Lung (tissue), 12 donors: ENCODE data around the gene ADAMTS12. TPM values are rescaled to one million over a fixed set of nuclear protein-coding genes. Genes with fewer than 3 reads are reported as not detected.

Source experiments
- ATAC-seq: fragments of 200-7000 bp; cut with Tn5 transposase; one replicate; pipeline ENCODE4 v1.9.1; 2020; ENCODE audit warnings: moderate number of reproducible peaks; ENCODE audit not compliant: insufficient read depth, low FRiP score
- DNase-seq, 3 donors: peaks; one replicate each; pipeline ENCODE4 v3.0.0-alpha.2; 2013 to 2017
- H3K27ac ChIP-seq, 2 donors: one replicate each; pipeline ENCODE4 v1.5.1; 2013; ENCODE audit warnings: mild to moderate bottlenecking in 2 of 2, moderate library complexity in 2 of 2, control low read depth in 1 of 2, inconsistent platforms in 1 of 2, low read depth in 1 of 2, low read length in 1 of 2
- H3K27me3 ChIP-seq, 3 donors: one replicate each; pipeline ENCODE4 v1.5.1; 2013; ENCODE audit warnings: low read length in 2 of 3; ENCODE audit not compliant: control insufficient read depth in 3 of 3, insufficient read depth in 3 of 3
- H3K36me3 ChIP-seq, 4 donors: one replicate each; pipeline ENCODE4 v1.5.1; 2013; ENCODE audit warnings: low read length in 4 of 4, mild to moderate bottlenecking in 1 of 4, moderate library complexity in 1 of 4; ENCODE audit not compliant: control insufficient read depth in 4 of 4, insufficient read depth in 4 of 4
- H3K4me1 ChIP-seq, 5 donors: one replicate each; pipeline ENCODE4 v1.5.1; 2013; ENCODE audit warnings: low read length in 5 of 5, mild to moderate bottlenecking in 2 of 5, moderate library complexity in 1 of 5; ENCODE audit not compliant: control insufficient read depth in 5 of 5, insufficient read depth in 5 of 5
- H3K4me3 ChIP-seq: one replicate; pipeline ENCODE4 v1.5.1; 2013; ENCODE audit warnings: mild to moderate bottlenecking, control low read depth, moderate library complexity
- H3K9ac ChIP-seq, 2 donors: one replicate each; pipeline ENCODE4 v1.5.1; 2013; ENCODE audit warnings: low read length in 2 of 2, control low read depth in 1 of 2; ENCODE audit not compliant: insufficient read depth in 1 of 2
- H3K9me3 ChIP-seq, 4 donors: one replicate each; pipeline ENCODE4 v1.5.1; 2013; ENCODE audit warnings: low read length in 3 of 4, mild to moderate bottlenecking in 1 of 4, moderate library complexity in 1 of 4; ENCODE audit not compliant: control insufficient read depth in 4 of 4, insufficient read depth in 3 of 4
- WGBS, 2 donors: extraction: QIAGEN DNeasy Blood & Tissue Kit; methylation state at CpG; one replicate each; pipeline ENCODE4 v1.1.7; 2013; 5-methylcytosine and 5-hydroxymethylcytosine counted together
- polyA plus RNA-seq, 2 donors: library from polyadenylated mRNA; stranded (reverse); fragments of 200-250 nt; gene quantifications; one replicate each; pipeline ENCODE4 v1.2.1, GENCODE V29; 2013
- total RNA-seq, 2 donors: library from RNA; depleted of rRNA in 1 of 2; stranded (reverse); fragments of >200 nt in 1 of 2; gene quantifications; one replicate each; pipeline ENCODE4 v1.2.1, GENCODE V29; 2014 to 2021
- TF ChIP-seq, protein P1 (sequence below): IDR thresholded peaks from 2 replicates; pipeline ENCODE4 v1.5.1; 2012; ENCODE audit warnings: mild to moderate bottlenecking; ENCODE audit errors: control extremely low read depth, extremely low read depth
- donor health status: control.
- donor health status: control.
- donor health status: Bipolar disorder and iron deficiency.
- donor health status: healthy.
- donor health status: DM: yes; HTN: yes; CAD: no.

Gene ADAMTS12
- total and polyA plus RNA-seq, 4 donors = 1.3 to 55.1 (median 4.3) TPM

DNA sequence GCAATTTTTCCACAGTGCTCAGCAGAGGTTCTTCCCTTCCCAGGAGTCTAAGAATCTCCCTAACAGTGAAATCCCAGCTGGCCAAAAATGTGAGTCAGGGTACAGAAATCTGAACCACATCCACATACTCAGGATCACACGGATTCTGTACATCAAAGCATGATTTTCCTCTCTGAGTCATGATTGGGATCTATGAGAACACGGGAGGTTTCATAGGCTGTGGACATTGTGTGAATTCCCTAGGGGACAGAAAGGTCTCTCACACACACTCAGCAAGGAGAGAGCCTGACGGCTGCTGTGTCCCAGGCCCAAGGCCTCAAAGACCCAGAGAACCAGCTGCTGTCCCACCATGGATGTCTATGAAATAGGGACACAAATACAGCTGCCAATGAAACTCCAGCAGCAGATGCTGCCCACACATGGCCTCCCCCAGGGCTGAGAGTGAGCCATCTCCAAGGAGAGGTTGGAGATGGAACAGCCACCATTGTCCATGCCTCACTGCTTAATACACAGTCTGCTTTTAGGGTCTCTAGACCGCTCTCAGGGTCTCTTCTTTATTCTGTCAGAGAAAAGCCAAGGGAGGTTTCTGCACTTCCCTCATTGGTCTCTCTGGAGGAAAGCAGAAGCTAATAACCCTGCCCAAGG, 102.7 kb downstream of the ADAMTS12 start:
- no peak overlapping the region for H3K27ac ChIP-seq
- TF ChIP-seq, protein P1, sequence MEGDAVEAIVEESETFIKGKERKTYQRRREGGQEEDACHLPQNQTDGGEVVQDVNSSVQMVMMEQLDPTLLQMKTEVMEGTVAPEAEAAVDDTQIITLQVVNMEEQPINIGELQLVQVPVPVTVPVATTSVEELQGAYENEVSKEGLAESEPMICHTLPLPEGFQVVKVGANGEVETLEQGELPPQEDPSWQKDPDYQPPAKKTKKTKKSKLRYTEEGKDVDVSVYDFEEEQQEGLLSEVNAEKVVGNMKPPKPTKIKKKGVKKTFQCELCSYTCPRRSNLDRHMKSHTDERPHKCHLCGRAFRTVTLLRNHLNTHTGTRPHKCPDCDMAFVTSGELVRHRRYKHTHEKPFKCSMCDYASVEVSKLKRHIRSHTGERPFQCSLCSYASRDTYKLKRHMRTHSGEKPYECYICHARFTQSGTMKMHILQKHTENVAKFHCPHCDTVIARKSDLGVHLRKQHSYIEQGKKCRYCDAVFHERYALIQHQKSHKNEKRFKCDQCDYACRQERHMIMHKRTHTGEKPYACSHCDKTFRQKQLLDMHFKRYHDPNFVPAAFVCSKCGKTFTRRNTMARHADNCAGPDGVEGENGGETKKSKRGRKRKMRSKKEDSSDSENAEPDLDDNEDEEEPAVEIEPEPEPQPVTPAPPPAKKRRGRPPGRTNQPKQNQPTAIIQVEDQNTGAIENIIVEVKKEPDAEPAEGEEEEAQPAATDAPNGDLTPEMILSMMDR = no peak
- H3K4me1 ChIP-seq = peaks cover 0 to 1% (median 0%) of the 10 kb centered on the region in 5 donors
- peaks cover 0 to 3% (median 1%) of the 10 kb centered on the region in 4 donors for H3K9me3 ChIP-seq
- H3K4me3 ChIP-seq = no peak overlapping the region
- WGBS, 2 donors = 86% methylated on average over 4 of the region's 4 CpGs
- ATAC-seq = peak; percentile 15
- H3K9ac ChIP-seq = no peak overlapping the region
- no peak for DNase-seq
- H3K27me3 ChIP-seq = no peaks in the 10 kb centered on the region
- H3K36me3 ChIP-seq = no peaks in the 10 kb centered on the region

DNA sequence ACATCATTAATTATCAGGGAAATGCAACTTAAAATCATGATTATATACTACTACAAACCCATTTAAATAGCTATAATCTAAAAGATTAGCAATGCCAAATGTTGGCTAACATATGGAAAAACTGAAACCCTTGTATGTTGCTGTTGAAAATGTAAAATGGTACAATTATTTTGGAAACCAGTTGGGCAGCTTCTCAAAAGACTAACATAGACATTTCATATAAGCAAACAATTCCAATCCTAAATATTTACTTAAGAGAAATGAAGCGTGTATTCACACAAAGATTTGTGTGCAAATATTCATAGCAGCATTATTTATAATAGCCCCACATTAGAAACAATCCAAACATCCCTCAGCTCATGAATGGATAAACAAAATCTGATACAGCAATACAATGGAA, 106.2 kb downstream of the ADAMTS12 start:
- no peak overlapping the region for H3K9ac ChIP-seq
- WGBS, 2 donors = 55 to 71% methylated on average over 1 of the region's 1 CpG
- H3K27me3 ChIP-seq = no peaks in the 10 kb centered on the region

DNA sequence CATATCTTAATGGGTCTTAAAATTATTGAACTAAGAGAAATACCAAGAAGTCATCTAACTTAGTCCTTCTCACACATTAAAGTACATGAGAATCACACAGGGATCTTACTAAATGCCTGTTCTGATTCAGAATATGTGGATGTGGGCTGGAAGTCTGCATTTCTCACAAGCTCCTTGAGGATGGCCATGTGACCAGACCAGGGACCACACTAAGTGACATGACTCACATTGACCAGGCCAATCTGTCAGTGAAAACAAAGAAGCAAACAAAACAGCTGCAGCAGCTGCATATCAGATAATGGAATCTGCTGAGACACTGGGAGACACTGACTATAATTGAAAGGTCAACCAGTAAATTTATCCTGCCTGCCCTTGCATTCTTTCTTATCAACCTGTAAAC, 110.5 kb downstream of the ADAMTS12 start:
- no peak for ATAC-seq
- TF ChIP-seq, protein P1 = no peak

More for the DNA sequence above, 106.2 kb downstream of the ADAMTS12 start:
- Histone ChIP-seq H3K27ac (no peak overlapping the region), H3K36me3 (no peaks in the 10 kb centered on the region), H3K4me1 (peaks cover 0 to 9% (median 3%) of the 10 kb centered on the region in 5 donors), H3K4me3 (no peak overlapping the region), H3K9me3 (peaks cover 0 to 3% (median 1%) of the 10 kb centered on the region in 4 donors)
- no peak for ATAC-seq
- TF ChIP-seq, protein P1 = no peak
- no peak for DNase-seq

More for the DNA sequence above, 110.5 kb downstream of the ADAMTS12 start:
- H3K4me1 ChIP-seq = peaks cover 0 to 10% (median 5%) of the 10 kb centered on the region in 5 donors
- no peaks in the 10 kb centered on the region for H3K27me3 ChIP-seq
- no peak overlapping the region for H3K27ac ChIP-seq
- H3K9me3 ChIP-seq = peaks cover 0 to 8% (median 4%) of the 10 kb centered on the region in 4 donors
- H3K36me3 ChIP-seq = no peaks in the 10 kb centered on the region
- DNase-seq = no peak
- no peak overlapping the region for H3K4me3 ChIP-seq
- no peak overlapping the region for H3K9ac ChIP-seq
